ENCODE measurements around the gene PRKACB.
"Not testable (repeated sequence)": the region's sequence is repeated elsewhere in the genome, so short reads cannot be mapped to it uniquely, and the experiment has no call there.

The PRKACB gene

GRCh38 chr1:84143796-84144565, at the start of gene PRKACB:
Gene PRKACB (plus strand): TSS chr1:84144271. CDS start chr1:84144362, 91 bp downstream.
- DNase-seq = peak; percentile 19

- no peak for DNase-seq
Measured at GRCh38 chr1:84095308-84095707, 48.8 kb upstream of the PRKACB start.

GRCh38 chr1:84096176-84096575, 47.9 kb upstream of the PRKACB start:
- no peak for DNase-seq

GRCh38 chr1:84101204-84101603, 42.9 kb upstream of the PRKACB start:
- no peak for DNase-seq

GRCh38 chr1:84103197-84103992, 40.7 kb upstream of the PRKACB start:
- DNase-seq = no peak

- DNase-seq = not testable (repeated sequence)
Measured at GRCh38 chr1:84107538-84107937, 36.5 kb upstream of the PRKACB start.

- DNase-seq = no peak
Measured at GRCh38 chr1:84107955-84108354, 36.1 kb upstream of the PRKACB start.

- no peak for DNase-seq
Measured at GRCh38 chr1:84108900-84109578, 35.0 kb upstream of the PRKACB start.

GRCh38 chr1:84110629-84111028, 33.4 kb upstream of the PRKACB start:
- no peak for DNase-seq

GRCh38 chr1:84116558-84116957, 27.5 kb upstream of the PRKACB start:
- no peak for DNase-seq

GRCh38 chr1:84117868-84118267, 26.2 kb upstream of the PRKACB start:
- DNase-seq = no peak

GRCh38 chr1:84121360-84121759, 22.7 kb upstream of the PRKACB start:
- DNase-seq = no peak

GRCh38 chr1:84122780-84123382, 21.2 kb upstream of the PRKACB start:
- DNase-seq = peak; percentile 69

- no peak for DNase-seq
Measured at GRCh38 chr1:84133479-84133878, 10.6 kb upstream of the PRKACB start.

GRCh38 chr1:84135341-84135740, 8.7 kb upstream of the PRKACB start:
- no peak for DNase-seq

GRCh38 chr1:84141182-84142003, 2.7 kb upstream of the PRKACB start:
- no peak for DNase-seq

- DNase-seq = peak; percentile 39
Measured at GRCh38 chr1:84145068-84145467, 997 bp downstream of the PRKACB start.

- no peak for DNase-seq
Measured at GRCh38 chr1:84146411-84147032, 2.5 kb downstream of the PRKACB start.

GRCh38 chr1:84148758-84149157, 4.7 kb downstream of the PRKACB start:
- no peak for DNase-seq

GRCh38 chr1:84152649-84153056, 8.6 kb downstream of the PRKACB start:
- no peak for DNase-seq

- DNase-seq = no peak
Measured at GRCh38 chr1:84155517-84155916, 11.4 kb downstream of the PRKACB start.

GRCh38 chr1:84156210-84156621, 12.1 kb downstream of the PRKACB start:
- DNase-seq = peak; percentile 21

Measured in CD4-positive, alpha-beta T cell treated with Interleukin-17A for 4 hours (primary cell).